Measurements from ENCODE around the gene ZCCHC18. TPM values are rescaled to one million over a fixed set of nuclear protein-coding genes. Genes with fewer than 3 reads are reported as not detected.

The ZCCHC18 gene
- total and polyA plus RNA-seq, 9 of the 15 experiments (the other 6 are each of a cell fraction or from before 2014, with no cell fraction given) = not detected

GRCh38 chrX:104126856-104127255 is 14.5 kb downstream of the ZCCHC18 start:
- POLR2A ChIA-PET = no interaction called here
- TF ChIP-seq NRF1 (conservative IDR thresholded peaks at IDR 0.05 in 1 of 2, IDR thresholded peaks at IDR 0.05 in 1 of 2) = no peak
- no peak for TF ChIP-seq ZNF695 (CRISPR knock-in tag; IDR thresholded peaks at IDR 0.05)
- TF ChIP-seq RNF219 (CRISPR knock-in tag; IDR thresholded peaks at IDR 0.05) = no peak
- TF ChIP-seq ZFP91 (CRISPR knock-in tag; IDR thresholded peaks at IDR 0.05) = no peak
- no peak for TF ChIP-seq EP400 (IDR thresholded peaks at IDR 0.05)
- TF ChIP-seq SP2 (IDR thresholded peaks at IDR 0.05; ENCODE audit: extremely low read depth, low read depth, low read length, poor library complexity, severe bottlenecking) = no peak
- no peak for TF ChIP-seq ZNF584 (CRISPR knock-in tag; IDR thresholded peaks at IDR 0.05; ENCODE audit: low read depth)
- TF ChIP-seq CHD1 (IDR thresholded peaks at IDR 0.05; ENCODE audit: low read length) = no peak
- no peak for TF ChIP-seq ZFP36 (IDR thresholded peaks at IDR 0.05; ENCODE audit: low read depth, low read length, partially characterized antibody)
- TF ChIP-seq STAT6 (CRISPR knock-in tag; IDR thresholded peaks at IDR 0.05) = no peak
- TF ChIP-seq GTF3C2 (IDR thresholded peaks at IDR 0.05; ENCODE audit: borderline replicate concordance, extremely low read depth, insufficient read length) = no peak
- TF ChIP-seq GTF2A2 (tag; IDR thresholded peaks at IDR 0.05) = no peak
- no peak for TF ChIP-seq DPF2 (IDR thresholded peaks at IDR 0.05)
- no peak for TF ChIP-seq RCOR1 (IDR thresholded peaks at IDR 0.05; ENCODE audit: borderline replicate concordance in 1 of 2, low read depth in 2 of 2, low read length in 2 of 2)

More at GRCh38 chrX:104126856-104127255, 14.5 kb downstream of the ZCCHC18 start:
- CTCF ChIA-PET (ENCODE audit: low intra/inter-chr PET ratio) = no interaction called here
- H3K4me1 ChIP-seq (replicated peaks in 1 of 2; ENCODE audit: control insufficient read depth in 2 of 2, insufficient read depth in 2 of 2, low read length in 2 of 2) = no peaks in the 10 kb centered on the region; a peak in 1 of 5 replicates
- no peaks in the 10 kb centered on the region for H4K20me1 ChIP-seq (replicated peaks; ENCODE audit: control insufficient read depth, insufficient read depth, low read length)
- H3K9me1 ChIP-seq (ENCODE audit: control insufficient read depth, insufficient read depth, low read length) = no peaks in the 10 kb centered on the region
- no peak overlapping the region for H3K9ac ChIP-seq (ENCODE audit: insufficient read depth in 1 of 2, low read depth in 2 of 2, low read length in 2 of 2)
- intact Hi-C loops (cut with micrococcal nuclease) = no loop called here
- DNase-seq (ENCODE audit: extremely low read depth in 1 of 4, low spot score in 3 of 4) (no peak), ATAC-seq (no peak), FAIRE-seq (no peak)
- no peaks in the 10 kb centered on the region for H3K79me2 ChIP-seq (ENCODE audit: control insufficient read depth, insufficient read depth, low read length)
- H3K27me3 ChIP-seq (ENCODE audit: control insufficient read depth in 2 of 2, insufficient read depth in 2 of 2, low read length in 2 of 2) = no peaks in the 10 kb centered on the region
- H3K4me2 ChIP-seq (ENCODE audit: insufficient read depth, low read length) = no peak overlapping the region
- in situ Hi-C loops (cut with MboI) = no loop called here
- 28% methylated on average over 2 of the region's 2 CpGs for WGBS (ENCODE audit: insufficient coverage, low coverage, missing lambda C conversion rate)
- H3K4me3 ChIP-seq = no peak overlapping the region
- H2AFZ ChIP-seq (ENCODE audit: low read depth, low read length) = no peak overlapping the region
- BruUV-seq (replicated peaks) = no TSS peak
- no peaks in the 10 kb centered on the region for H3K9me3 ChIP-seq (replicated peaks; ENCODE audit: control insufficient read depth, insufficient read depth, low read depth, low read length)
- H3K36me3 ChIP-seq (ENCODE audit: control insufficient read depth, insufficient read depth, low read length) = 0 out of 3 replicates have a peak, but pooled peaks cover 3% of the 10 kb centered on the region
- no peak overlapping the region for H3K27ac ChIP-seq (ENCODE audit: extremely low read depth, low read depth, low read length)
